B cell (primary cell): ENCODE results near the gene CDC42BPA. TPM values are rescaled to one million over a fixed set of nuclear protein-coding genes. Genes with fewer than 3 reads are reported as not detected.

Source experiments
- ATAC-seq: fragments of 200-7000 bp; cut with Tn5 transposase; one replicate; pipeline ENCODE4 v1.10.0; 2021; ENCODE audit warnings: low read depth, mild to moderate bottlenecking, moderate number of reproducible peaks, moderate library complexity
- CTCF ChIA-PET: fragments of 350-600 bp; sonication (Branson Sonifier 250); formaldehyde crosslinking; loops from one replicate; lab custom pipeline; 2021; ENCODE audit warnings: antibody characterized with exemption, inconsistent platforms; lab: Charles Lee
- POLR2A ChIA-PET: fragments of 350-600 bp; sonication (Branson Sonifier 250); formaldehyde crosslinking; loops from one replicate; lab custom pipeline; 2021; ENCODE audit warnings: antibody characterized with exemption; lab: Charles Lee
- DNase-seq: peaks from one replicate; pipeline ENCODE4 v3.0.0; 2013
- H2AFZ ChIP-seq: 2 replicates; pipeline ENCODE4 v1.6.1; 2012; ENCODE audit warnings: mild to moderate bottlenecking, low read depth, low read length; ENCODE audit not compliant: insufficient read depth, poor library complexity, severe bottlenecking
- H3K27ac ChIP-seq, 2 donors: 1 replicate in 1 of 2; 2 replicates in 1 of 2; pipeline ENCODE4 v1.5.1; 2012 to 2013; ENCODE audit warnings: low read length in 2 of 2, mild to moderate bottlenecking in 2 of 2, moderate library complexity in 1 of 2
- H3K27me3 ChIP-seq, 4 experiments: fragments of 200-600 bp in 1 of 4; sonication (generic) in 1 of 4; replicated peaks in 1 of 4; 1 replicate in 2 of 4; 2 replicates in 2 of 4; pipeline versions ENCODE4 v1.6.1 to v1.7.0; 2013 to 2016; ENCODE audit warnings: low read length in 3 of 4, mild to moderate bottlenecking in 2 of 4, mixed read lengths in 1 of 4, moderate library complexity in 1 of 4; ENCODE audit not compliant: insufficient read depth in 4 of 4, control insufficient read depth in 3 of 4; ENCODE audit errors: control extremely low read depth in 1 of 4
- H3K36me3 ChIP-seq, 2 experiments: replicated peaks in 1 of 2; 1 replicate in 1 of 2; 2 replicates in 1 of 2; pipeline versions ENCODE4 v1.6.1 to v1.7.1; 2013; ENCODE audit warnings: low read length in 1 of 2; ENCODE audit not compliant: insufficient read depth in 2 of 2, control insufficient read depth in 1 of 2; ENCODE audit errors: control extremely low read depth in 1 of 2, extremely low read depth in 1 of 2
- H3K4me1 ChIP-seq, 2 donors: fragments of 200-600 bp in 1 of 2; sonication (generic) in 1 of 2; 1 replicate in 1 of 2; 2 replicates in 1 of 2; pipeline versions ENCODE4 v1.5.1 to v1.6.1; 2013 to 2017; ENCODE audit warnings: low read length in 2 of 2; ENCODE audit not compliant: control insufficient read depth in 2 of 2, insufficient read depth in 2 of 2
- H3K4me2 ChIP-seq: replicated peaks from 2 replicates; pipeline ENCODE3; 2012; ENCODE audit warnings: mild to moderate bottlenecking, low read depth, low read length; ENCODE audit not compliant: poor library complexity, severe bottlenecking
- H3K4me3 ChIP-seq, 5 experiments: fragments of 200-600 bp in 1 of 5; sonication (generic) in 1 of 5; 1 replicate in 3 of 5; 2 replicates in 2 of 5; pipeline versions ENCODE4 v1.5.1 to v1.7.0; 2011 to 2016; ENCODE audit warnings: low read length in 4 of 5, mild to moderate bottlenecking in 4 of 5, low read depth in 2 of 5, control low read depth in 1 of 5, moderate library complexity in 1 of 5; ENCODE audit not compliant: insufficient read depth in 1 of 5; ENCODE audit errors: control extremely low read depth in 1 of 5, extremely low read depth in 1 of 5
- H3K79me2 ChIP-seq: fragments of 200-600 bp; sonication (generic); one replicate; pipeline ENCODE4 v1.6.0; 2016; ENCODE audit warnings: low read length; ENCODE audit not compliant: control insufficient read depth, insufficient read depth
- H3K9ac ChIP-seq: fragments of 200-600 bp; sonication (generic); 2 replicates; pipeline ENCODE4 v1.6.1; 2017; ENCODE audit warnings: mild to moderate bottlenecking, low read length, moderate library complexity
- H3K9me3 ChIP-seq, 3 donors: one replicate each; pipeline versions ENCODE4 v1.6.1 to v1.7.1; 2013; ENCODE audit warnings: low read length in 2 of 3; ENCODE audit not compliant: control insufficient read depth in 2 of 3, insufficient read depth in 1 of 3; ENCODE audit errors: control extremely low read depth in 1 of 3
- H4K20me1 ChIP-seq: 2 replicates; pipeline ENCODE4 v1.6.0; 2012; ENCODE audit warnings: mild to moderate bottlenecking, low read length; ENCODE audit not compliant: insufficient read depth, control insufficient read depth, poor library complexity, severe bottlenecking
- H3K27ac Mint-ChIP-seq: one replicate; pipeline ENCODE4 v1.8.0; 2021; ENCODE audit warnings: mixed read lengths
- H3K27me3 Mint-ChIP-seq: one replicate; pipeline ENCODE4 v1.8.0; 2021; ENCODE audit warnings: mixed read lengths
- H3K4me1 Mint-ChIP-seq: one replicate; pipeline ENCODE4 v1.8.0; 2021; ENCODE audit warnings: mixed read lengths
- H3K4me3 Mint-ChIP-seq: one replicate; pipeline ENCODE4 v1.8.0; 2021; ENCODE audit warnings: mixed read lengths
- H3K9me3 Mint-ChIP-seq: one replicate; pipeline ENCODE4 v1.8.0; 2022; ENCODE audit warnings: mixed read lengths; ENCODE audit not compliant: insufficient read depth
- CTCF ChIP-seq: fragments of 200-600 bp; IDR thresholded peaks from one replicate; pipeline ENCODE4 v1.8.0; 2022; ENCODE audit warnings: antibody characterized with exemption, mild to moderate bottlenecking
- EZH2 ChIP-seq: IDR thresholded peaks from 2 replicates; pipeline ENCODE4 v1.6.1; 2012; ENCODE audit warnings: borderline replicate concordance, low read depth, mild to moderate bottlenecking, moderate library complexity, low read length; ENCODE audit not compliant: insufficient read depth, poor library complexity, severe bottlenecking
- WGBS: methylation state at CpG from one replicate; pipeline ENCODE4 v1.1.5; 2013; ENCODE audit warnings: missing lambda C conversion rate; ENCODE audit not compliant: insufficient coverage; 5-methylcytosine and 5-hydroxymethylcytosine counted together
- intact Hi-C: fragments of 100-400 bp; cut with micrococcal nuclease; formaldehyde crosslinking; loops from one replicate; pipeline ENCODE4 v1.10.0; 2022
- polyA plus RNA-seq: library from polyadenylated mRNA; depleted of rRNA; stranded (reverse); fragments of >200 nt; gene quantifications from 2 replicates; pipeline ENCODE4 v1.2.3, GENCODE V29; 2012
- total RNA-seq, 2 donors: library from RNA; stranded (reverse); fragments of 120-200 nt in 1 of 2; gene quantifications; 1 replicate in 1 of 2; 2 replicates in 1 of 2; pipeline versions ENCODE4 v1.2.3 to v1.2.4, GENCODE V29; 2013 to 2022

The CDC42BPA gene
- total and polyA plus RNA-seq, 2 donors (not counting 1 experiment from before 2014, with no cell fraction given): 0.04 to 0.69 TPM

GRCh38 chr1:227321035-227321434 is 2.7 kb upstream of the CDC42BPA start:
- no peaks in the 10 kb centered on the region for H3K79me2 ChIP-seq
- Mint-ChIP-seq H3K27ac (no peak overlapping the region), H3K4me1 (peaks cover 12% of the 10 kb centered on the region), H3K4me3 (no peak overlapping the region), H3K27me3 (peaks cover 55% of the 10 kb centered on the region), H3K9me3 (no peaks in the 10 kb centered on the region)
- no peak overlapping the region for H2AFZ ChIP-seq
- 48% methylated on average over 2 of the region's 2 CpGs for WGBS
- peaks cover 0 to 3% (median 2%) of the 10 kb centered on the region in 3 donors for H3K9me3 ChIP-seq
- peaks cover 0 to 31% (median 24%) of the 10 kb centered on the region in 4 experiments for H3K27me3 ChIP-seq
- intact Hi-C loops: no loop called here
- ChIA-PET POLR2A (no interaction called here), CTCF (no interaction called here)
- DNase-seq: no peak
- H3K9ac ChIP-seq: no peak overlapping the region
- TF ChIP-seq EZH2 (no peak), CTCF (no peak)
- ATAC-seq: no peak
- H3K4me2 ChIP-seq: no peak overlapping the region
- H3K27ac ChIP-seq: no peak overlapping the region
- peaks cover 9 to 13% of the 10 kb centered on the region in 2 donors for H3K4me1 ChIP-seq
- no peak overlapping the region for H3K4me3 ChIP-seq
- no peaks in the 10 kb centered on the region for H3K36me3 ChIP-seq
- no peaks in the 10 kb centered on the region for H4K20me1 ChIP-seq

- Histone ChIP-seq H3K79me2 (no peaks in the 10 kb centered on the region), H3K4me3 (no peak overlapping the region), H3K9me3 (peaks cover 0 to 3% (median 2%) of the 10 kb centered on the region in 3 donors), H3K27ac (no peak overlapping the region), H4K20me1 (no peaks in the 10 kb centered on the region), H3K4me2 (no peak overlapping the region), H3K27me3 (peaks cover 0 to 37% (median 25%) of the 10 kb centered on the region in 4 experiments), H3K36me3 (no peaks in the 10 kb centered on the region), H2AFZ (no peak overlapping the region), H3K9ac (no peak overlapping the region), H3K4me1 (peaks cover 9 to 13% of the 10 kb centered on the region in 2 donors)
- Mint-ChIP-seq H3K27ac (no peak overlapping the region), H3K27me3 (peaks cover 59% of the 10 kb centered on the region), H3K4me1 (peaks cover 12% of the 10 kb centered on the region), H3K4me3 (no peak overlapping the region), H3K9me3 (no peaks in the 10 kb centered on the region)
- TF ChIP-seq CTCF (no peak), EZH2 (no peak)
- DNase-seq (no peak), ATAC-seq (no peak)
- intact Hi-C loops: no loop called here
- CTCF ChIA-PET: no interaction called here
- WGBS: 100% methylated on average over 1 of the region's 4 CpGs
- POLR2A ChIA-PET: no interaction called here
Observed at GRCh38 chr1:227320476-227320875, 2.2 kb upstream of the CDC42BPA start.
